ENCODE measurements around the gene CYB5RL.
A peak's percentile ranks its signal among the peaks of the same experiment; 100 is the strongest.
"Not testable (repeated sequence)": the region's sequence is repeated elsewhere in the genome, so short reads cannot be mapped to it uniquely, and the experiment has no call there.

CYB5RL gene

GRCh38 chr1:54225986-54226559 is 26.2 kb upstream of the CYB5RL start:
- no peak for DNase-seq (ENCODE audit: low spot score)

- no peak for DNase-seq (ENCODE audit: low spot score)
Measured at GRCh38 chr1:54225378-54225777, 25.5 kb upstream of the CYB5RL start.

DNA sequence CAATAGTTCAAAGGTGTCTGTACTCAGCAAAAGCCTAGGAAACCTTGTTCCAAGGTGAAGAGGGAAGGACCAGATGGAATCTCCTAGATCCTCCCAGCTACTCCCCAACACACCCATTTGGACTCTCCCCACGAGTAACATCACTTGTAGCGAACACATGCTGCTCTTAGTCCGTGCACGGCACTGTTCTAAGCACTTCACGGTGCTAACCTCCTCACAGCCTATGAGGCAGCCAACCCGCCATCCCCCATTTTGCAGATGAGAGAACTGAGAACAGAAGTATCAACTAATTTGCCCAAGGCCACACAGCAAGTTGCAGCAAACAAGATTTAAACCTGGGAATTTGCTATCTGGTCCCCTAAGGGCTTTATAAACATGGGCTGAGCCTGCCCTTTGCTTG is 24.4 kb upstream of the CYB5RL start:
- DNase-seq (ENCODE audit: low spot score): no peak

- no peak for DNase-seq (ENCODE audit: low spot score)
Measured at GRCh38 chr1:54223441-54224202, 23.8 kb upstream of the CYB5RL start.

GRCh38 chr1:54222711-54223110 is 22.9 kb upstream of the CYB5RL start:
- no peak for DNase-seq (ENCODE audit: low spot score)

DNA sequence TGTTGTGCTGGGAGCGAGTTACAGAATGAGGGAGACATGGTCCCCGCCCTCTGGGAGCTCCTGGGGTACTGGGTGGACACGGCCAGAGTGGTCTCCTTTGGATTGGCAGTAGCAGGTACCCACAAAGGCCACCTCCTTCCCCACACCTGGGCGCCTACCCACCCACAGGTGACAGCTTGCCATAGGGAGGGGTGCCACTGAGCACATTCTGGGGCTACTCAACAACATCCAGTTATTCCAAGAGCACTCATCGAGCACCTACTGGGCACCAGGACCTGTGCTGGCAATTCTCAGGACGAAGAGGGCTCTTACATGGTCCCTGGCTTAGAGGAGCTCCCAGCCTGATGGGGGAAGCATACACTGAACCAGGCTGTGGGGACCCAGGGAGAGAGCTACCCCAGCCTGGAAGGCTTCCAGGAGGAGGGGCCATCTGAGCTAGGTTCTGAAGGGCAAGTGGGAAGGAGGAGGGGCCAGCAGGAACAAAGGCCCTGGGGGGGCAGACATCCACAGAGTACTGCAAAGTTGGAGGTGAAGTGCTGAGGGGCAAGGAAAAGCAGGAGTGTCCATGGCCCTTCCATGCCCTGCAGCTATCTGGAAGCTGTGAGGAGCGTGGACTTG is 22.1 kb upstream of the CYB5RL start:
- DNase-seq (ENCODE audit: low spot score): no peak

DNA sequence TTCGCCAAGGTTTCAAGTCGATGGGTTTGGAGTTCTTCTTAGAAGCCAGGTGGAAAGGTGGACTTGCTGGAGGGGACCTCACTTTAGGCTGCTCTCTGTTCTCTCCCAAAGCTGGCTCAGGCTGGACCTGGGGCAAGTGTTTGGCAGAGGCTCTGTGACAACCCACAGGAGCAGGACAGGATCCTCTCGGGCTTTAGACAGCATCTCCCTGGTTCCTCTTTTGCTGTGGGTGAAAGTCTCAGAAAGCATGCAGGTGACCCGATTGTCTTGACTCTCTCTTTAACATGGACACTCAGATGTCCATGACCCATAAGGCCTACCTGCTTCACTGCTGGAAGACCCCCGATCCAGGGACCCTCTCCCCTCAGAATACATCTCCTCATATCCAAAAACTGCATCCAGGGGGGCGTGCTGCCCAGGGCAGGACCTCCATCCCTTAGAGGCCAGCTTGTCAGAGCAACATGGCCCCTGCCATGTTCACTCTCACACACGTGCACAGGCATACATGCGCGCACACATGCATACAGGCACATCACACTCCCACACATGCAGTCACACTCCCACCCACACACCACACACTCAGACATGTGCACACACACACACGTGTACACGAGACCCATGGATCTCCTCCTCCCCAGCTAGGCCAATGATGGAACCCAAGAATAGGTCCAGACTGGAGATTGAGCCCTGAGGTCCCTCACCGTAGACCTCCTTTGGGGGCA is 21.4 kb upstream of the CYB5RL start:
- no peak for DNase-seq (ENCODE audit: low spot score)

DNA sequence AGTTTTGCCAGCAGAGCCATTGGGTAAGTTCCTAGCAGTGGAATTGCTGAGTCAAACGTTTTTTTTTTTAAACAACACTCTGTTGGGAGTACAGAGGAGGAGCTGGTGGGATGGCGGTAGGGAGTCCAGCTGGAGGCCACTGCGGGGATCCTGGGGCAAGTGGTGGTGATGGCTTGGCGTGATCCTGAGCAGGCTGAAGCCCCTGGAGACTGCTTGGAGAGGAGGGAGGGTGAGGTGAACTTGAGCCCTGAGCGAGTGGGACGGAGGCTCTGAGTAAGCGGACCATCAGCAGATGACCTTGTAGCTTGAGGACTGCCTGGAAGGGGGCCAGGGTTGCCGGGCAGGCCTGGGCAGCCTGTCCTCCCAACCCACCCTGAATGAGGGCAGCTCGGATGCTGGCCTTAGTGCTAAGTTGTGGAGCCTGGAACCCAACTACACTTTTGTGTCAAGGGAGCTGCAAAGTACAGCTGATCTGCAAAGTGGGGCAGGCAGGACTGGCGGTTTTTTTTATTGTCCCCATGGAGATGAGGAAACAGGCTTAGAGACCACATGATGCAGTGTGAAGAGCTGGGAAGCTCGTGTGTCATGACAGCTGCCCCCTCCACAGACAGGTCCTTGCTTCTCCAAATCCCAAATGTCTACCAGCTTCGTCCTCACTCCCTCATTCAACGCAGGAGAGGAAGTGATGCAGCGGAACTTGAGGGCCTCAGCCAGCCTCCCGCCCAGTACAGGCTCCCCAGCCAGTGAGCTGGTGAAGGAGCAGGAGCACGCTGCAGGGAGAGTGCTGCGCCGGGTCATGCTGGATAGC is 20.4 kb upstream of the CYB5RL start:
- DNase-seq (ENCODE audit: low spot score): no peak

DNA sequence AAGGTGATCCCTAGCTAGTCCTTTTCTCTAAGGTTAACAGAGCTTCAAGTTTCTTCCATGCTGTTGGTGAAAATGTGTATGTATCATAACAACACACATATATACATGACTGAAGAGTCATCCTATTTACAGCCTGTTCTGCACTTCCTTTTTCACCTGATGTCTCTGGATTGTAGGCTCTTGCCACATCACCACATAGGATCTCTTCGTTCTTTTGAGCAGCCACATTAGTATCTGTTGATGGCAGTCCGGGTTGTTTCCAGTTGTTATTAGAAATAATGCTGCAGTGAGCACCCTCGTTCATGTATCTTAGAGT is 19.8 kb upstream of the CYB5RL start:
- DNase-seq (ENCODE audit: low spot score): no peak

DNA sequence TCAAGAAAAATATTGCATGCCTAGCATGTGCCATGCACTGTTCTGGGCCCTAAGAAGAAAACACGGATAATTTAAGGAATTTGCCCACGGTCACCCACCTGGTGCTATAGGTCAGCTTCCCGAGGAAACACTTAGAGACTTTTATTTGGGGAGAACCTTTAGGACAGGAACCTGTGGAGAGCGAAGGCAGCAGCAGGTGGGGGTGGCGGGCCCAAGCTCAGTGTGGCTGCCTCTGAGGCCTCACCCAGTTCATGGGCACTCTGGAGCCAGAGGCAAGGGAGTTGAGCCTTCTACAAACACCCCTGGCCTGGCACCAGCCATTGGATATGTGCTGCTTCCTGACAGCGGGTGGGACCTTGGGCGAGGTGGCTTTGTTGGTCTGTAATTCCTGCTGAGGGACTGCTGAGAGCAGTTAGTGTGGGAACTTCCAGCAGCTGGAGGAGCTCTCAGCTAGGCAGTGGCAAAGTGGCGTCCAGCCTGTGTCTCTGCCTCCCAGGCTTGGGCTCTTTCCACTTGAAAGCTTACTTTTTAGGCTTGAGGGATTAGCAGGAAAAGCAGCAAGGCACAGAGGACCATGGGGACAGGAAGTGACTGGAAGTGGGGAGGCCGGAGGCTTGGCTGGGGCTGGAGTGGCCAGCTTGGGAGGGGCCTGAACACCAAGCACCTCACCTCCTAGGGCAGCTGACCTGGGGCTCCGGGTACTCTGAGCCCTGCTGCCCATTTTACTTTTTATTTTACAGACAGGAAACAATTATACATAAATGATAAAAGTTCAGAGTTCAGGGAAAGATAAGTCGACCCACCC is 19.3 kb upstream of the CYB5RL start:
- DNase-seq (ENCODE audit: low spot score): no peak

DNA sequence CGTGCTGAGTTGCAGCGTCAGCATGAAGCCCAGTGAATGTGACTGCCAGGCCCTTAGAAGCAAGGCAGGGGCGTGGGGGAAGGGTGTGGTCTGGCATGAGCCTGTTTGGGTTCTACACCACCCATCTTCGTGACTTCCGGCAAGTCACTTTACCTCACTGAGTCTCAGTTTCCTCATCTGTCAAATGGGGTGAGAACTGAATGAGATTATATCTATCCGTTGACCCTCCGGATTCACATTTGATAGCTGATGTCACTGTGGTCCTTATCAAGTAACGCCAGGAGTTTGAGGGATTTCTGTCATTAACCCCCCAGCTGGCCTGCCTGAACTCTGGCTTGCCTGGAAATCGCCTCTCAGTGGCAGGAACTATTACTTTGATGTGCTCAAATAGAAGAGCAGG is 15.7 kb upstream of the CYB5RL start:
- DNase-seq (ENCODE audit: low spot score): no peak

- no peak for DNase-seq (ENCODE audit: low spot score)
Measured at GRCh38 chr1:54212872-54213271, 13.0 kb upstream of the CYB5RL start.

DNA sequence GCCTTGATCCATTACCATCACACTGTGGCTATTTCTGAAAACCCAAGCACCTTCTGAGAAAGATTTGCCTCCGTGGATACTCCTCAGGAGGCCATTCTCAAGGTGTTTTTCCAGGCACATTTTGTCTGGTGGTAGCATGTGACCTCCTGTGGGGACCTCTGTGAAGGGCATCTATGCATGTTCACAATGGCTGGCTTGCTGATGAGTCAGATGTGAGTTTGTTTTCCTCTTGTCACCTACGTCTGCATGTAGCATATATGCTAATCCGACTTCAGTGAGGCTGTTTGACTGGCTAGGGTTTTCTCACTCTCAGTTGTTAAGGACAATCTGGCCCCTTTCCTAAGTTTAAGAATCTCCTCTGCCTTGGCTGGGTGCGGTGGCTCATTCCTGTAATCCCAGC is 8.1 kb upstream of the CYB5RL start:
- not testable (repeated sequence) for DNase-seq (ENCODE audit: low spot score)

- peak; percentile 9 for DNase-seq (ENCODE audit: low spot score)
Measured at GRCh38 chr1:54207287-54207686, 7.5 kb upstream of the CYB5RL start.

DNA sequence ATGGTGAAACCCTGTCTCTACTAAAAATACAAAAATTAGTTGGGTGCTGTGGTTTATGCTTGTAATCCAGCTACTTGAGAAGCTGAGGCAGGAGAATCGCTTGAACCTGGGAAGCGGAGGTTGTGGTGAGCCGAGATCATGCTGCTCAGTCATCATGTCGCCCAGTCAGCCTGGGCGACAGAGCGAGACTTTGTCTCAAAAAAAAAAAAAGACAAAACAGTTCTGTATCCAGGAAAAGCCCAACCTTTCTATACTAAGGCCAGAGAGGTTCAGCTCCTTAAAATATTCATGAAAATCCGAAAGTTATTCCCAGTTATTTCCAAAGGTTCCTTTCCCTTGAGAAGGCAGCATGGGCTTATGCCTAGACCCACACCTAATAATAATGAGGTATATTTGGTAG is 4.4 kb upstream of the CYB5RL start:
- no peak for DNase-seq (ENCODE audit: low spot score)

GRCh38 chr1:54200519-54200997 is 728 bp upstream of the CYB5RL start:
- DNase-seq (ENCODE audit: low spot score): peak; percentile 24

DNA sequence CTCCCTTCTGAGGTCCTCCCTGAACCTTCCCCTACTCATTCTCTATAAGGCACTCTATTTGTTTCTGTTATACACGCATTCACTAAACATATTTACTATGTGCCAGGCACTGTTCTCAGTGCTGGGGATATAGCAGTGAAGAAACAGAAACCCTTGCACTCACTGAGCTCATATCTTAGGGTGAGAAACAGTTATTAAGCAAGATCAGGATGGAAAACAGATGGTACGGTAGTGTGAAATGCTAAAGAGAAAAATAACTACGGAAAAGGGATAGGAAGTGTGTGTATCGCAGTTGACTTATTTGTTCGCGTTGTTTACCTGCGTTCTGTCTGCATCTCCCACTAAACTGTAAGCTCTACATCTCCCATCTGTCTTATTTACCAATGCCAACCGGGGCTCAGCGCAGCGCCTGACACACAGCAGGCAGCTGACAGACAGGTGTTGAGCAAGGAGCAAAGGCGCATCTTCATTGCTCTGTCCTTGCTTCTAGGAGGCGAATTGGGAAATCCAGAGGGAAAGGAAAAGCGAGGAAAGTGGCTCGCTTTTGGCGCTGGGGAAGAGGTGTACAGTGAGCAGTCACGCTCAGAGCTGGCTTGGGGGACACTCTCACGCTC is 572 bp downstream of the CYB5RL start:
- no peak for DNase-seq (ENCODE audit: low spot score)

DNA sequence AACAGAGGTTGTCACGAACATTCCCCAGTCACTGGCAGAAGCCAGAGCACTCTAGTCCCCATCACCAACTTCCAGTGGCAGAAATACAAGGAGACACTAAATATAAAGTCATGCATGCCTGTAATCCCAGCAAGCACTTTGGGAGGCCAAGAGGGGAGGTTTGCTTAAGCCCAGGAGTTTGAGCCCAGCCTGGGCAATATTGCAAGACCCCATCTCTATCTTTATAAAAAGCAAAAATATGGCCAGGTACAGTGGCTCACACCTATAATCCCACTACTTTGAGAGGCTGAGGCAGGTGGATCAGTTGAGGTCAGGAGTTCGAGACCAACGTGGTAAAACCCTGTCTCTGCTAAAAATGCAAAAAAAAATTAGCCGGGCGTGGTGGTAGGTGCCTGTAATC is 6.4 kb downstream of the CYB5RL start:
- no peak for DNase-seq (ENCODE audit: low spot score)

DNA sequence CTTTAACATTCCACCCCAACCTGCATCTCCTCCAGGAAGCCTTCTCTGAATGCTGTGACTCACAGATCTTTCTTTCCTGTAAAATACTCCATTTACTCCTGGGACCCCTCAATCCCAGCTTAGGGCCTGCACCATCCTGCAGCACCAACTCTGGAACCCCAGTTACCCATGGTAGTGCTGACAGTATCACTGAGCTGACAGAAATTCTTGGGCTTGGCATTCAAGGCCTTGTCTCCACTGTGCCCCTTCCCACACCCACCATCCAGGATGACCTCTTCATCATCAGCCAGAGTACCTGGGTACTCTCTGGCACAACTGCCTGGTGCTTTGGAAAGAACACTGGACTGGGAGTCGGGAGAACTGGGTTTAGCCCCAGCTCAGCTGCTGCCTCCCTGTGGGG is 8.3 kb downstream of the CYB5RL start:
- DNase-seq (ENCODE audit: low spot score): no peak

GRCh38 chr1:54190526-54190925 is 9.3 kb downstream of the CYB5RL start:
- no peak for DNase-seq (ENCODE audit: low spot score)

- DNase-seq (ENCODE audit: low spot score): no peak
Measured at GRCh38 chr1:54188291-54188690, 11.5 kb downstream of the CYB5RL start.
